PC-3 (cell line): Measurements from ENCODE around the gene U2AF1L4. TPM values are rescaled to one million over a fixed set of nuclear protein-coding genes. Genes with fewer than 3 reads are reported as not detected.

Source experiments
- ATAC-seq: fragments of 200-7000 bp; cut with Tn5 transposase; 2 replicates; pipeline ENCODE4 v1.9.1; 2020; ENCODE audit warnings: mild to moderate bottlenecking, moderate library complexity
- BruUV-seq: library from RNA; stranded (reverse); fragments of 400-500 nt; replicated peaks from 2 replicates; lab custom pipeline; 2021; lab: Mats Ljungman, UMichigan
- CTCF ChIA-PET: fragments of 300-600 bp; sonication (Branson Sonifier 250); formaldehyde crosslinking; loops from one replicate; lab custom pipeline; 2022; ENCODE audit warnings: antibody characterized with exemption; lab: Charles Lee
- POLR2A ChIA-PET: fragments of 300-600 bp; sonication (Branson Sonifier 250); formaldehyde crosslinking; loops from one replicate; lab custom pipeline; 2022; ENCODE audit warnings: antibody characterized with exemption; ENCODE audit not compliant: unreplicated experiment; lab: Charles Lee
- DNase-seq: peaks from one replicate; pipeline ENCODE4 v3.0.0-alpha.2; 2015
- H2AFZ ChIP-seq: fragments of 300-600 bp; sonication (generic); 2 replicates; pipeline ENCODE4 v1.6.0; 2016; ENCODE audit warnings: antibody characterized with exemption, low read length
- H3F3A ChIP-seq: fragments of 300-600 bp; sonication (generic); one replicate; pipeline ENCODE4 v1.6.0; 2017; ENCODE audit warnings: antibody characterized with exemption, low read length, control low read depth, mild to moderate bottlenecking; ENCODE audit not compliant: unreplicated experiment
- H3K27ac ChIP-seq: fragments of 300-600 bp; sonication (generic); 2 replicates; pipeline ENCODE4 v1.5.1; 2016; ENCODE audit warnings: mild to moderate bottlenecking, low read length
- H3K27me3 ChIP-seq: fragments of 300-600 bp; sonication (generic); 2 replicates; pipeline ENCODE4 v1.6.1; 2016; ENCODE audit warnings: low read length, mixed read lengths
- H3K36me3 ChIP-seq: fragments of 300-600 bp; sonication (generic); 2 replicates; pipeline ENCODE4 v1.6.1; 2016; ENCODE audit warnings: low read depth, mixed run types, low read length, mixed read lengths
- H3K4me1 ChIP-seq: fragments of 300-600 bp; sonication (generic); 2 replicates; pipeline ENCODE4 v1.5.1; 2016; ENCODE audit warnings: low read length; ENCODE audit not compliant: insufficient read depth
- H3K4me2 ChIP-seq: fragments of 300-600 bp; sonication (generic); 2 replicates; pipeline ENCODE4 v1.6.0; 2016; ENCODE audit warnings: low read length
- H3K4me3 ChIP-seq: fragments of 300-600 bp; sonication (generic); 2 replicates; pipeline ENCODE4 v1.5.1; 2016; ENCODE audit warnings: mild to moderate bottlenecking, low read length, mixed read lengths
- H3K79me2 ChIP-seq: fragments of 300-600 bp; sonication (generic); 2 replicates; pipeline ENCODE4 v1.6.1; 2017; ENCODE audit warnings: low read length, mixed read lengths
- H3K9ac ChIP-seq: fragments of 300-600 bp; sonication (generic); 2 replicates; pipeline ENCODE4 v1.6.0; 2016; ENCODE audit warnings: mild to moderate bottlenecking, low read length
- H3K9me2 ChIP-seq: fragments of 300-600 bp; sonication (generic); replicated peaks from 2 replicates; pipeline ENCODE4 v1.6.1; 2016; ENCODE audit warnings: mixed run types, low read length, mixed read lengths
- H3K9me3 ChIP-seq: fragments of 300-600 bp; sonication (generic); 2 replicates; pipeline ENCODE4 v1.6.1; 2016; ENCODE audit warnings: low read length, mixed read lengths
- H4K20me1 ChIP-seq: fragments of 300-600 bp; sonication (generic); 2 replicates; pipeline ENCODE4 v1.6.1; 2016; ENCODE audit warnings: low read length, mixed read lengths
- EZH2 ChIP-seq: fragments of 300-600 bp; sonication (generic); IDR thresholded peaks from one replicate; pipeline ENCODE4 v1.6.1; 2017; ENCODE audit warnings: antibody characterized with exemption, mild to moderate bottlenecking, low read length; ENCODE audit not compliant: unreplicated experiment
- EZH2phosphoT487 ChIP-seq: fragments of 300-600 bp; sonication (generic); IDR thresholded peaks from 2 replicates; pipeline ENCODE4 v1.6.1; 2018; ENCODE audit warnings: mild to moderate bottlenecking, antibody characterized with exemption, low read length, borderline replicate concordance
- intact Hi-C: fragments of 100-400 bp; cut with micrococcal nuclease; formaldehyde crosslinking; loops from 2 replicates; pipeline ENCODE4 v1.9.0; 2023
- total RNA-seq: library from RNA; depleted of rRNA; stranded (reverse); fragments of >200 nt; gene quantifications from 2 replicates; pipeline ENCODE4 v1.2.3, GENCODE V29; 2014
- TF ChIP-seq, protein P1 (sequence below): fragments of 300-600 bp; sonication (generic); conservative IDR thresholded peaks from 2 replicates; pipeline ENCODE4 v1.5.1; 2017; ENCODE audit warnings: antibody characterized with exemption, low read depth, mild to moderate bottlenecking, low read length

U2AF1L4 gene
- total RNA-seq, 1 experiment from 2014 or later, result 7.8 TPM

DNA sequence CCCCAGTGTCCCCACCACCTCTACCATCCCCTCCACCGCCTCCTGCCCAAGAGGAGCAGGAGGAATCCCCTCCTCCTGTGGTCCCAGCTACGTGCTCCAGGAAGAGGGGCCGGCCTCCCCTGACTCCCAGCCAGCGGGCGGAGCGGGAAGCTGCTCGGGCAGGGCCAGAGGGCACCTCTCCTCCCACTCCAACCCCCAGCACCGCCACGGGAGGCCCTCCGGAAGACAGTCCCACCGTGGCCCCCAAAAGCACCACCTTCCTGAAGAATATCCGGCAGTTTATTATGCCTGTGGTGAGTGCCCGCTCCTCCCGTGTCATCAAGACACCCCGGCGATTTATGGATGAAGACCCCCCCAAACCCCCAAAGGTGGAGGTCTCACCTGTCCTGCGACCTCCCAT lies 24.6 kb downstream of the U2AF1L4 start:
- H3K4me2 ChIP-seq, result no peak overlapping the region
- 0 out of 2 replicates have a peak, but pooled peaks cover 3% of the 10 kb centered on the region for H4K20me1 ChIP-seq
- ChIA-PET CTCF (no interaction called here), POLR2A (no interaction called here)
- no peaks in the 10 kb centered on the region; the same call in none of the 2 replicates for H3K36me3 ChIP-seq
- H3K9ac ChIP-seq, result no peak overlapping the region
- TF ChIP-seq, protein P1, sequence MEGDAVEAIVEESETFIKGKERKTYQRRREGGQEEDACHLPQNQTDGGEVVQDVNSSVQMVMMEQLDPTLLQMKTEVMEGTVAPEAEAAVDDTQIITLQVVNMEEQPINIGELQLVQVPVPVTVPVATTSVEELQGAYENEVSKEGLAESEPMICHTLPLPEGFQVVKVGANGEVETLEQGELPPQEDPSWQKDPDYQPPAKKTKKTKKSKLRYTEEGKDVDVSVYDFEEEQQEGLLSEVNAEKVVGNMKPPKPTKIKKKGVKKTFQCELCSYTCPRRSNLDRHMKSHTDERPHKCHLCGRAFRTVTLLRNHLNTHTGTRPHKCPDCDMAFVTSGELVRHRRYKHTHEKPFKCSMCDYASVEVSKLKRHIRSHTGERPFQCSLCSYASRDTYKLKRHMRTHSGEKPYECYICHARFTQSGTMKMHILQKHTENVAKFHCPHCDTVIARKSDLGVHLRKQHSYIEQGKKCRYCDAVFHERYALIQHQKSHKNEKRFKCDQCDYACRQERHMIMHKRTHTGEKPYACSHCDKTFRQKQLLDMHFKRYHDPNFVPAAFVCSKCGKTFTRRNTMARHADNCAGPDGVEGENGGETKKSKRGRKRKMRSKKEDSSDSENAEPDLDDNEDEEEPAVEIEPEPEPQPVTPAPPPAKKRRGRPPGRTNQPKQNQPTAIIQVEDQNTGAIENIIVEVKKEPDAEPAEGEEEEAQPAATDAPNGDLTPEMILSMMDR, result no peak
- no peak for TF ChIP-seq EZH2
- no peak for TF ChIP-seq EZH2phosphoT487
- H3K27ac ChIP-seq, result no peak overlapping the region
- H2AFZ ChIP-seq, result no peak overlapping the region
- H3K4me1 ChIP-seq, result peaks cover 17% of the 10 kb centered on the region; the same call in 1 of the 2 replicates
- H3K9me2 ChIP-seq, result no peaks in the 10 kb centered on the region
- H3K79me2 ChIP-seq, result peaks cover 29% of the 10 kb centered on the region
- DNase-seq (no peak), ATAC-seq (no peak)
- no peaks in the 10 kb centered on the region for H3K27me3 ChIP-seq
- no peaks in the 10 kb centered on the region for H3F3A ChIP-seq
- intact Hi-C loops, result no loop called here
- BruUV-seq, result no TSS peak
- H3K9me3 ChIP-seq, result no peaks in the 10 kb centered on the region
- H3K4me3 ChIP-seq, result no peak overlapping the region

DNA sequence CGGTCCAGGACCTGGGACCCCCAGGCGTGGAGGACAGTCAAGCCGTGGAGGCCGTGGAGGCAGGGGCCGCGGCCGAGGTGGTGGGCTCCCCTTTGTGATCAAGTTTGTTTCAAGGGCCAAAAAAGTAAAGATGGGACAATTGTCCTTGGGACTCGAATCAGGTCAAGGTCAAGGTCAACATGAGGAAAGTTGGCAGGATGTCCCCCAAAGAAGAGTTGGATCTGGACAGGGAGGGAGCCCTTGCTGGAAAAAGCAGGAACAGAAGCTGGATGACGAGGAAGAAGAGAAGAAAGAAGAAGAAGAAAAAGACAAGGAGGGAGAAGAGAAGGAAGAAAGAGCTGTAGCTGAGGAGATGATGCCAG lies 25.1 kb downstream of the U2AF1L4 start:
- no peak for TF ChIP-seq EZH2
- TF ChIP-seq EZH2phosphoT487, result no peak
- TF ChIP-seq, protein P1, result no peak
- BruUV-seq, result no TSS peak
- H3K79me2 ChIP-seq, result peaks cover 33% of the 10 kb centered on the region
- no peak for DNase-seq
- H2AFZ ChIP-seq, result no peak overlapping the region
- H4K20me1 ChIP-seq, result 0 out of 2 replicates have a peak, but pooled peaks cover 3% of the 10 kb centered on the region
- no peaks in the 10 kb centered on the region for H3K27me3 ChIP-seq
- H3K27ac ChIP-seq, result no peak overlapping the region
- ChIA-PET POLR2A (no interaction called here), CTCF (no interaction called here)
- intact Hi-C loops, result no loop called here
- no peaks in the 10 kb centered on the region for H3K9me3 ChIP-seq
- no peaks in the 10 kb centered on the region; the same call in 1 of the 2 replicates for H3K36me3 ChIP-seq
- no peaks in the 10 kb centered on the region for H3F3A ChIP-seq
- no peaks in the 10 kb centered on the region for H3K9me2 ChIP-seq
- H3K4me3 ChIP-seq, result no peak overlapping the region
- peaks cover 20% of the 10 kb centered on the region; the same call in 1 of the 2 replicates for H3K4me1 ChIP-seq
- H3K4me2 ChIP-seq, result no peak overlapping the region
- no peak overlapping the region for H3K9ac ChIP-seq
- ATAC-seq, result no peak

GRCh38 chr19:35719402-35720162 lies 25.6 kb downstream of the U2AF1L4 start:
- Histone ChIP-seq H4K20me1 (0 out of 2 replicates have a peak, but pooled peaks cover 3% of the 10 kb centered on the region), H3K4me1 (peaks cover 20% of the 10 kb centered on the region; the same call in 1 of the 2 replicates), H3K9me3 (no peaks in the 10 kb centered on the region), H3K27ac (no peak overlapping the region), H3F3A (no peaks in the 10 kb centered on the region), H3K79me2 (peaks cover 33% of the 10 kb centered on the region), H3K4me2 (peak overlapping the region; percentile 98), H3K36me3 (no peaks in the 10 kb centered on the region; the same call in 1 of the 2 replicates), H3K9me2 (no peaks in the 10 kb centered on the region), H3K27me3 (no peaks in the 10 kb centered on the region), H3K4me3 (peak overlapping the region; percentile 95), H2AFZ (no peak overlapping the region), H3K9ac (peak overlapping the region; percentile 87)
- CTCF ChIA-PET, result no interaction called here
- intact Hi-C loops, result loop anchor here (5.0 to 10.0 kb wide), 2 partner anchors 172 to 215 kb away; partner anchors contain the start of genes LRFN3 and TMEM147
- POLR2A ChIA-PET, result interaction anchor here (0.5 kb wide), 1 partner anchor 65 kb away, joined by 13 read pairs; no protein-coding TSS in a partner anchor
- DNase-seq, result no peak
- TF ChIP-seq, protein P1, result no peak
- TF ChIP-seq EZH2phosphoT487 (no peak), EZH2 (no peak)
- TSS peak; percentile 22 for BruUV-seq
- no peak for ATAC-seq
